ENCODE results near the gene ATP2B1.

Gene ATP2B1

DNA sequence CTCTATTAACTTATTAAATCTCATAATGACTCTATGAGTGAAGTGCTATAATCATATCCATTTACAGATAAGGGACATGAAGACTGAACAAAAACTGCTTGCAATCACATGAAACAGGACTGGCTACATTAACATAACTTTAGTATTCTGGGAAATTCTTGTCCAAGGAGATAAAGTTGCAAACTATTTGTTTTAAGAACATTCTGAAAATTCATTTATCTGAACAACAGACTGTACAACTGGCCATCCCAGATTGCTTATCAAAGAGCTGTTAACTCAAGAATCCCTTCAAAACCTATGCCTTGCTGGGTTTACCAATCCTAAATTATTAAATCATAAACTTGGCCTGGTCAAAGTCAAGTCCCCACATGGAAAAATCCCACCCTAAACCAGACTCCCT is 143.6 kb downstream of the ATP2B1 start:
- Histone ChIP-seq H3K9me3 (ENCODE audit: severe bottlenecking) (no peaks in the 10 kb centered on the region), H3K4me3 (ENCODE audit: low read depth, low read length) (no peak overlapping the region), H3K27ac (no peak overlapping the region), H3K36me3 (no peaks in the 10 kb centered on the region), H3K27me3 (ENCODE audit: insufficient read depth, low read depth, severe bottlenecking) (no peaks in the 10 kb centered on the region)
- DNase-seq = no peak
- TF ChIP-seq, protein P1, sequence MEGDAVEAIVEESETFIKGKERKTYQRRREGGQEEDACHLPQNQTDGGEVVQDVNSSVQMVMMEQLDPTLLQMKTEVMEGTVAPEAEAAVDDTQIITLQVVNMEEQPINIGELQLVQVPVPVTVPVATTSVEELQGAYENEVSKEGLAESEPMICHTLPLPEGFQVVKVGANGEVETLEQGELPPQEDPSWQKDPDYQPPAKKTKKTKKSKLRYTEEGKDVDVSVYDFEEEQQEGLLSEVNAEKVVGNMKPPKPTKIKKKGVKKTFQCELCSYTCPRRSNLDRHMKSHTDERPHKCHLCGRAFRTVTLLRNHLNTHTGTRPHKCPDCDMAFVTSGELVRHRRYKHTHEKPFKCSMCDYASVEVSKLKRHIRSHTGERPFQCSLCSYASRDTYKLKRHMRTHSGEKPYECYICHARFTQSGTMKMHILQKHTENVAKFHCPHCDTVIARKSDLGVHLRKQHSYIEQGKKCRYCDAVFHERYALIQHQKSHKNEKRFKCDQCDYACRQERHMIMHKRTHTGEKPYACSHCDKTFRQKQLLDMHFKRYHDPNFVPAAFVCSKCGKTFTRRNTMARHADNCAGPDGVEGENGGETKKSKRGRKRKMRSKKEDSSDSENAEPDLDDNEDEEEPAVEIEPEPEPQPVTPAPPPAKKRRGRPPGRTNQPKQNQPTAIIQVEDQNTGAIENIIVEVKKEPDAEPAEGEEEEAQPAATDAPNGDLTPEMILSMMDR (IDR thresholded peaks at IDR 0.05; ENCODE audit: low read depth, low read length) = no peak

DNA sequence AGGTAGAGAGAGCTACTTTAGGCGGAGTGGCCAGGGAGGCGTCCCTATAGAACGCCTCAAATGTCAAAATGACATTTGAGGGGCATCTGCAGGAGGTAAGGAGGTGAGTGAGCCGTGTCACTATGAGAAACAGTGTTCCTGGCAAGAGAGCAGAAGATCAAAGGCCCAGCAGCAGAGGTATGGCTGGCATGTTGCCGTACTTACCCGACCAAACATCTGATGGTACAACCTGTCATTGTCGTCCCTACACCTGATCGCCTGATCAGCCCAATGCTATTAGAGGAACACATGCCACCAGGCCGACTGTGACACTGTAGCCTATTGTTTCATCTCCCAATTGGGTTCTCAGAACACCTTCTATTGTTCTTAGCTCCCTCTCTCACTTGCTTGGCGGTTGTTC is 148.9 kb downstream of the ATP2B1 start:
- TF ChIP-seq, protein P1 (IDR thresholded peaks at IDR 0.05; ENCODE audit: low read depth, low read length) = no peak
- no peak overlapping the region for H3K27ac ChIP-seq
- H3K27me3 ChIP-seq (ENCODE audit: insufficient read depth, low read depth, severe bottlenecking) = no peaks in the 10 kb centered on the region
- H3K9me3 ChIP-seq (ENCODE audit: severe bottlenecking) = no peaks in the 10 kb centered on the region
- no peak for DNase-seq
- no peak overlapping the region for H3K4me3 ChIP-seq (ENCODE audit: low read depth, low read length)
- no peaks in the 10 kb centered on the region for H3K36me3 ChIP-seq

DNA sequence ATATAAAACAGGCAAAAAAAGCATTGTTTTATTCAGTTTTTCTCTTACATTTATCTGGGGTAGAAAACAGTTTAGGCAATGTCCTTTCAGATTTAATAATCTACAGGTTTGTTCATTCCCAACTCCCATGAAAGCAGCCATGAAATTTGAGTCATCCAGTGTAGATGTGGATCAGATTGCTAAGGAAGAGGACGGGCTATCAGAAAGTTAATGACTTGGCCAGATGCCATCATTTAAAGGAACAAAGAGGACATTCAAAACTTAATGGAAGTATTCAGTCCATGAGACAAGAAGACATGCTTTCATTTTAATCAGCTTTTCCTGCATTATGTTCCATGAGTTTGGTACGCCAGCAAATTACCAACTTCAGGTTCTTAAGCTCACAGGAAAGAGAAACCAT is 151.7 kb downstream of the ATP2B1 start:
- no peak for DNase-seq
- no peaks in the 10 kb centered on the region for H3K9me3 ChIP-seq (ENCODE audit: severe bottlenecking)
- no peak overlapping the region for H3K27ac ChIP-seq
- H3K36me3 ChIP-seq = no peaks in the 10 kb centered on the region
- TF ChIP-seq, protein P1 (IDR thresholded peaks at IDR 0.05; ENCODE audit: low read depth, low read length) = no peak
- no peaks in the 10 kb centered on the region for H3K27me3 ChIP-seq (ENCODE audit: insufficient read depth, low read depth, severe bottlenecking)
- H3K4me3 ChIP-seq (ENCODE audit: low read depth, low read length) = no peak overlapping the region

DNA sequence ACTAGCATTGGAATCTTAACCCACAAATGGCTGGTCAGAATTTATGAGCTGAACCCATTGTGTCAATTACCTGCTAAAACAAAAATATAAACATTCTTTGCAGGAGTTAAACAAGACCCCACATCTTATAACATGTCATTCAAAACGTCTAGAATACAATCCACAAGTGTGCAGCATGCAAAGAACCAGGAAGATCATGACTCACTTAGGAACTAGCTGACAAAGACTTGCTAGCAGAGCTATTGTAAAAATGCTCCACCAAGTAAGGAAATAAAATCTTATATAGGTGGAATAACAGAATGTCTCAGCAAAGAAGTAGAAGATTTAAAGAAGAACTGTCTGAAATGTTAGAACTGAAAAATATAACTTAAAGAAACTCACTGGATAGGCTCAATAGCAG is 156.3 kb downstream of the ATP2B1 start:
- Histone ChIP-seq H3K27ac (no peak overlapping the region), H3K27me3 (ENCODE audit: insufficient read depth, low read depth, severe bottlenecking) (no peaks in the 10 kb centered on the region), H3K4me3 (ENCODE audit: low read depth, low read length) (no peak overlapping the region), H3K36me3 (no peaks in the 10 kb centered on the region), H3K9me3 (ENCODE audit: severe bottlenecking) (no peaks in the 10 kb centered on the region)
- TF ChIP-seq, protein P1 (IDR thresholded peaks at IDR 0.05; ENCODE audit: low read depth, low read length) = no peak
- DNase-seq = no peak

DNA sequence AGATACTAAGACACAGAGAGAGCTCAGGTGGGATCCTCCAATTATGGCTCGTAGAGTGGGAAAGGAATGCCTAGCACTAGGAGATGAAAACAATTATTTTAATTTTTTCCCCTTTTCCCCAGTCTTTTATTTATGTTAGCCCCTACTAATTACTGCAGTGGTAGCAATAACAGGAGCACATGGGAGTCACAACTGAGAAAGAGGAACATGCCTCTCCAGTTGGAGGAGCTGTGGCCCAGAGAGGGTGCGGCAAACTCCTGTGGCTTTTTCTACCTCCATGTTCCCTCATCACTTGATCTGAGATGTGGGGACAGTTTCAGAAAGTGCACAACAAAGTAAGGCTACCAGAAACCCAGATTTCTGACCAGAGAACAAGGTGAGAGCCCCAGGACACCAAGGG is 156.9 kb downstream of the ATP2B1 start:
- Histone ChIP-seq H3K4me3 (ENCODE audit: low read depth, low read length) (no peak overlapping the region), H3K27me3 (ENCODE audit: insufficient read depth, low read depth, severe bottlenecking) (no peaks in the 10 kb centered on the region), H3K9me3 (ENCODE audit: severe bottlenecking) (no peaks in the 10 kb centered on the region), H3K36me3 (no peaks in the 10 kb centered on the region), H3K27ac (no peak overlapping the region)
- no peak for DNase-seq
- TF ChIP-seq, protein P1 (IDR thresholded peaks at IDR 0.05; ENCODE audit: low read depth, low read length) = no peak

DNA sequence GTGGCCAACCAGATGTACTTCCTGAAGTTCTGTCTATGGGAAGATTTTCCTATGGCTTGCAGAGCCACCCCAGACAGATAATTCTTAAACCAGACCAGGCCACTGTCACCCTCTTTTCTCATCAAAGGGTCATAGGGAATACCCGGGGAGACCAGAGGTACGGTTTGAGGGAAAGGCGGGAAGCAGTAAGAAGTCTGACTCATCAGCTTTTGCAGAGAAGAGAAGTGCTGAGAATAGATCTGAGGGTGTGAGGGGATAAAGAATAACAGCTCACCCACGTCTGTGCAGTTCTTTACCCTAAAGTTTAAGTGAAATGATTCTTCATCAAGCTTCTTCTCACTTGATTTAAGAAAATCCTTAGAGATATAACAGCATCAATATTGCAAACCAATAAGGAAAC is 161.5 kb downstream of the ATP2B1 start:
- H3K27ac ChIP-seq = no peak overlapping the region
- no peaks in the 10 kb centered on the region for H3K36me3 ChIP-seq
- no peaks in the 10 kb centered on the region for H3K9me3 ChIP-seq (ENCODE audit: severe bottlenecking)
- no peaks in the 10 kb centered on the region for H3K27me3 ChIP-seq (ENCODE audit: insufficient read depth, low read depth, severe bottlenecking)
- H3K4me3 ChIP-seq (ENCODE audit: low read depth, low read length) = no peak overlapping the region
- no peak for DNase-seq
- TF ChIP-seq, protein P1 (IDR thresholded peaks at IDR 0.05; ENCODE audit: low read depth, low read length) = no peak

All from WERI-Rb-1 (cell line).